ENCODE data around the gene OST4.

DNA sequence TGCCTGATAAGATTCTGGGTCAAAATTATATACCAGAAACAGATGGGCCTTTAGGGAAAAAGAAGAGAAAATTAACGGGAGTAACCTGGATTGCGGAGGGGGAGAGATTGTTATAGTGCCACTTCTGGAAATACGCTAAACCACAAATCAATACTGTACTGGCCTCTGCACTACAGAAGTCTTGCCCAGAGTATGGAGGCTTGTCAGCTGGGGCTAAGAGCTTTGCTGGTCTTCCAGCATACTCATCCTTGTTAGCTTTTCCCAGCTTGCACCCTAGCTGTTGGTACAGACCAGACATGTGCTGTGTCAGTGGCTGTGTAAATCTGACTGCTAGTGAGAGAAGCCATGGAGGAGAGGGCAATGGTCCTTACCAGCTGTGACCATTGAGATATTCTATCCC lies 11.1 kb downstream of the OST4 start:
- TF ChIP-seq CTCF (IDR thresholded peaks at IDR 0.05; ENCODE audit: low read length) (no peak), EZH2 (optimal IDR thresholded peaks at IDR 0.05; ENCODE audit: low read depth, low read length) (no peak)
